Lower leg skin (tissue), 4 donors: Measurements from ENCODE around the gene DCXR. TPM values are rescaled to one million over a fixed set of nuclear protein-coding genes. Genes with fewer than 3 reads are reported as not detected.

ENCODE experiments used
- DNase-seq, 2 donors: peaks; one replicate each; pipeline ENCODE4 v3.0.0-alpha.2; 2019; ENCODE audit warnings: low spot score in 2 of 2
- H3K4me3 ChIP-seq: fragments of 200-600 bp; sonication (generic); 2 replicates; pipeline ENCODE4 v1.5.1; 2017; ENCODE audit warnings: mild to moderate bottlenecking, low read depth; ENCODE audit not compliant: poor library complexity, severe bottlenecking
- POLR2A ChIP-seq, 2 donors: fragments of 450-650 bp; IDR thresholded peaks; one replicate each; pipeline ENCODE4 v1.6.1; 2016 to 2017; ENCODE audit warnings: antibody characterized with exemption in 2 of 2, mild to moderate bottlenecking in 1 of 2, moderate library complexity in 1 of 2
- WGBS, 2 donors: methylation state at CpG; one replicate each; pipeline ENCODE4 v1.1.5; 2018; 5-methylcytosine and 5-hydroxymethylcytosine counted together
- intact Hi-C: fragments of 100-400 bp; cut with DNase I; formaldehyde crosslinking; loops from one replicate; pipeline ENCODE4 v1.15.0; 2023; ENCODE audit warnings: low total_unique reads
- total RNA-seq, 4 donors: library from RNA; depleted of rRNA; stranded (reverse); fragments of >200 nt; gene quantifications; one replicate each; pipeline ENCODE4 v1.1.0, GENCODE V29; 2016
- TF ChIP-seq, protein P1 (sequence below), 3 donors: fragments of 450-650 bp; IDR thresholded peaks; one replicate each; pipeline ENCODE4 v1.5.1; 2016; ENCODE audit warnings: antibody characterized with exemption in 3 of 3, mild to moderate bottlenecking in 3 of 3, moderate library complexity in 2 of 3

DCXR gene
- total RNA-seq, 4 donors from 2014 or later: 124 to 199 (median 149) TPM

DNA sequence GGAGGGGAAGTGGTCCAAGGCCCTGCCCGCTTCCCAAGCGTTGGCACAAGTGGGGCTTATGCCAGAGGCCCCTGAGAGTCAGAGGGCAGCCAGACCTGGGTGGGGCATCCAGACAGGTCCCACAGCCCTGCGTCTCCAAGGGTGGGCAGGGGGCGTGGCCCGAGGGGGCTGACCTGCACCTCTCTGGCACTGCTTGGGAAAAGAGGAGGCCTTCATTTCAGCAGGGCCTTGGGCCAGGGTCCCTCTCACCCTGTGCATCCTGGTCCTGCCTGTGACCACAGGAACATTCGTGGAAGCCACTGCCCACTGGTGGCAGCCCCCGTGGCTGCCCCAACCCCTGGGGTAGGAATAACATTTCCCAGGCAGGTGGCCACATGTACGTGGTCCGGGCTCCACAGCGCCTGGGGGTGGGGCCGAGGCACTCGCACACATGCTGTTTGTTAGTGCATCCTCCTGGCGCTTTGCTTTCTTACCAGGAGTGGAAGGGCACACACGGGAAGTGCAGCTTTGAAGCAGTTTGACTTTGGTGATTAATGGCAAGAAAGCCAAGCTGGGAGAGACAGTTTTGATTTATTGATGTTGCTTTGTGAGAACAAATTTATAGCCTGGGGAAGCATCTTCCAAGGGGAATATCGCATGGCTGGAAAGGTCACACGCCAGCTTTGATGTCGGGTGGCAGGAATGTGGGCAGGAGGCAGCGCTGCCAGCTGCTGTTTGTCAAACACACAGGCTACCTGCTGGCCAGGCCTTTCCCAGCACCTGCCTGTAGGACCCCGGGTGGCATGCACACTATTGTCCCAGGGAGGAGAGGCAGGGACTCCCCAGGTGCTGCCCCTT, 19.1 kb downstream of the DCXR start:
- DNase-seq: no peak
- WGBS, 2 donors: 51 to 56% methylated on average over 15 to 17 of the region's 19 CpGs
- no peak overlapping the region for H3K4me3 ChIP-seq
- intact Hi-C loops: loop anchor here (2.0 kb wide), 1 partner anchor 56 kb away; no protein-coding TSS in a partner anchor
- TF ChIP-seq POLR2A (IDR thresholded peaks at IDR 0.05): no peak
- TF ChIP-seq, protein P1, sequence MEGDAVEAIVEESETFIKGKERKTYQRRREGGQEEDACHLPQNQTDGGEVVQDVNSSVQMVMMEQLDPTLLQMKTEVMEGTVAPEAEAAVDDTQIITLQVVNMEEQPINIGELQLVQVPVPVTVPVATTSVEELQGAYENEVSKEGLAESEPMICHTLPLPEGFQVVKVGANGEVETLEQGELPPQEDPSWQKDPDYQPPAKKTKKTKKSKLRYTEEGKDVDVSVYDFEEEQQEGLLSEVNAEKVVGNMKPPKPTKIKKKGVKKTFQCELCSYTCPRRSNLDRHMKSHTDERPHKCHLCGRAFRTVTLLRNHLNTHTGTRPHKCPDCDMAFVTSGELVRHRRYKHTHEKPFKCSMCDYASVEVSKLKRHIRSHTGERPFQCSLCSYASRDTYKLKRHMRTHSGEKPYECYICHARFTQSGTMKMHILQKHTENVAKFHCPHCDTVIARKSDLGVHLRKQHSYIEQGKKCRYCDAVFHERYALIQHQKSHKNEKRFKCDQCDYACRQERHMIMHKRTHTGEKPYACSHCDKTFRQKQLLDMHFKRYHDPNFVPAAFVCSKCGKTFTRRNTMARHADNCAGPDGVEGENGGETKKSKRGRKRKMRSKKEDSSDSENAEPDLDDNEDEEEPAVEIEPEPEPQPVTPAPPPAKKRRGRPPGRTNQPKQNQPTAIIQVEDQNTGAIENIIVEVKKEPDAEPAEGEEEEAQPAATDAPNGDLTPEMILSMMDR (IDR thresholded peaks at IDR 0.05): no peak

DNA sequence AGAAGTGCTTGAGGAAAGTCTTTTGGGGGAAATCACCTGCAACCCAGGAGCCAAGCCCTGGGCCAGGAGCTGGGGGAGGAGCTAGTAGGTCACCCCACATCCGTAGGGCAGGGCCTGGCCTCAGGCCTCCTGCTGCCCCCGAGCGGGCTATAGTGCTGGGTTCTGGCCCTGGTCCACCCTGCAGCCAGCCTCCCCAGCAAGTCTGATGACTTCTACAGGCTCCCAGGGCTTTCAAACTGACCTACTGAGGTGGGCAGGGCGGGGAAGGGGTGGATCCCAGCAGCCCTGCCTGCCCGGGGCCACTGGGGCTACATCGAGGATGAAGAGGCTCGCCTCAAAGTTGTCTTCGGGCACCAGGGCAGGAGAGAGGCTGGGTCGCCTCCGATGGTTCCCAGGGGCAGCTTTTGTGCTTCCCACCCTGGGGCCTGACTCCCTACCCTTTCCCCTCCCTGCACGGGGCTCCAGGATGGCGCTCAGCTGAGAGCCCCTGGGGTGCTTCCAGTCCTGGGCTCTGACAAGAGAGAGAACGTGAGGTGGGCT, 19.8 kb downstream of the DCXR start:
- WGBS, 2 donors: 66 to 73% methylated on average over 10 to 13 of the region's 13 CpGs
- intact Hi-C loops: loop anchor here (2.0 kb wide), 1 partner anchor 55 kb away; no protein-coding TSS in a partner anchor
- no peak for TF ChIP-seq POLR2A (IDR thresholded peaks at IDR 0.05)
- TF ChIP-seq, protein P1 (IDR thresholded peaks at IDR 0.05): no peak
- H3K4me3 ChIP-seq: no peak overlapping the region
- DNase-seq: no peak

DNA sequence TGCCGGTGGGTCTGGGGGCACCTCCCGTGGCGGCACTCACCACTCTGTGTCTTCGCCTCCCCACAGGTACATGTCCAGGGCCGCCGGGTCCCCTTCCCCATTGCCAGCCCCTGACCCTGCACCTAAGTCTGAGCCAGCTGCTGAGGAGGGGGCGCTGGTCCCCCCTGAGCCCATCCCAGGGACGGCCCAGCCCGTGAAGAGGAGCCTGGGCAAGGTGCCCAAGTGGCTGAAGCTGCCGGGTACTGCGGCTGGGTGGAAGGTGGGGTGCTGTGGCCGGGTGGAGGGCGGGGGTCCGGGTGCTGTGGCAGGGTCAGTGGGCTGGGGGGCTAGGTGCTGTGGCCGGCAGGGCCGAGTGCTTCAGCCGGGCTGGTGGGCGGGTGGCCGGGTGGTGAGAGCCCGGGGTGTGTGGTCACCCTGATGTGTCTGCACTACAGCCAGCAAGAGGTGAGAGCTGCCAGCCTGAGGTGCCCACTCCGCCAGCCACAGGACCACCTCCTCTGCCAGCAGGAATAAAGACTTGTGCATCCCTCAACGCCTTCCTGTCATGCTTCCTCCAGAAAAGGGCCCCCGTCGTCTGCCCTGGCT, 20.5 kb downstream of the DCXR start:
- 86 to 87% methylated on average over 17 to 24 of the region's 24 CpGs for WGBS, 2 donors
- no peak for DNase-seq
- intact Hi-C loops: no loop called here
- TF ChIP-seq, protein P1 (IDR thresholded peaks at IDR 0.05): no peak
- TF ChIP-seq POLR2A (IDR thresholded peaks at IDR 0.05): no peak
- H3K4me3 ChIP-seq: no peak overlapping the region

DNA sequence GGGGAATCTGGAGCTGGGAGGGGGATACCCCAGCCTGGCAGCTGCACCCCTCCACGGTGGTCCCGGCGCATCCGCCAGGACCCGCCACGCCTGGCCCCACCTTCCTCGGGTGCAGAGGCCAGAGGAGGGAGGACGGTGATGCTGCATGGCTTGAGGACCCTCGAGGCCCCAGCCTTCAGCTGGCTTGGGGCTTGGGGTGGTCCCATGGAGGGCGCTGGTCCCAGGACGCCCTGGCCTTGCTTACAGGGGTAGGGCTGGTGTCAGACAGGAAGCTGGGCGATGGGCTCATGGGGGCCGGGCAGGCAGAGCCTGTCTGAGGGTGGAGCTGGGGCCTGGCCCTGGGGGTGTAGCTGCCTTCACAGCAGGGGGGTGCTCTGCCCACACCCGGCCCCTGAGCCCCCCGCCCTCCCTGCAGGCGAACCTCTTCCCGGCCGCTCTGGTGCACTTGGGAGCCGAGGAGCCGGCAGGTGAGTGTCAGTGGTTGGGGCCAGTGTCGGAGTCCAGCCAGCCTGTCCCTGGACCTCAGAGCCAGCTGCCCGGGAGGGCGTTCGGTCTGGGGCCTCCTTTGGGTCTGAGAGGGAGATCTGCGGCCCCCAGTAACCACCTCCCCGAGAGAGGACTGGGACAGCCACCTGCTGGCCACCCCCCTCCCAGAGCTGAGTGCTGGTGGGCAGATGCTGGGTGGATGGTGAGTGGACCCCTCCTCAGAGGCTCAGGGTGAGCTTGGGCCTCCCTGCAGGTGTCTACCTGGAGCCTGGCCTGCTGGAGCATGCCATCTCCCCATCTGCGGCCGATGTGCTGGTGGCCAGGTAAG, 21.2 kb downstream of the DCXR start:
- no peak for DNase-seq
- 84% methylated on average over 18 to 21 of the region's 28 CpGs for WGBS, 2 donors
- intact Hi-C loops: no loop called here
- TF ChIP-seq, protein P1 (IDR thresholded peaks at IDR 0.05): no peak
- TF ChIP-seq POLR2A (IDR thresholded peaks at IDR 0.05): no peak
- no peak overlapping the region for H3K4me3 ChIP-seq

DNA sequence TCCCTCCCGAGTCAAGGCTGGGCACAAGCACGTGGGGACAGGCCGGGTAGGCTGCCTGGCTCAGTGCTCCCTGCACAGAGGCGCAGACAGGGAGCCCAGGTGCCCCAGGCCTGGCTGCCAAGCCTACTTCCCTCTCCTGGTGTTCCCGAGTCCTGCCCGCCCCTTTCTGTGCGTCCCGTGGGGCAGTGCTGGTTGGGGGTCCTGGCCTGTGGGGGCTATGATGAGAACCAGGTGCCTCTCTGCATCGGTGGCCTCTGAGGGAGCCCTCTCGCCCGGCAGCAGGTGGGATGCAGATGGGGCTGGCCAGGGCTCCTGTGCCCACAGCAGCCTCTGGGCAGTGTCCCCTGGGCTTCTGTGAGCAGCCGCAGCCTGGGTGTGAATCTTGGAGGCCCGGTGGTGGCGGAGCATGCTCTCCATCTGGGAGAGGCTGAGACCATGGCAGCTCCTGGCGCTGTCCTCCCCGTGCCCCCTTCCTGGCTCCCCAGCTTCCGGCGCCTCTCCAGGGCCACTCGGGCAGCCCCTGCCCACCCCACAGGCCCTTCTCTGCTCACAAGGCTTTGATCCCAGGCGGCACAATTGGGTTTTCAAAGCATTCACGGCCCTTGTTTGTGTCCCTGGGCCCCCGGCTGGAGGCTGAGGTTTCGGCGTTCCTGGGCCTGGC, 22.1 kb downstream of the DCXR start:
- no peak for DNase-seq
- intact Hi-C loops: no loop called here
- TF ChIP-seq, protein P1 (IDR thresholded peaks at IDR 0.05): no peak
- TF ChIP-seq POLR2A (IDR thresholded peaks at IDR 0.05): no peak
- no peak overlapping the region for H3K4me3 ChIP-seq
- WGBS, 2 donors: 73 to 76% methylated on average over 15 to 24 of the region's 24 CpGs
